ENCODE measurements around the gene ZNF91.
"Not testable (repeated sequence)": the region's sequence is repeated elsewhere in the genome, so short reads cannot be mapped to it uniquely, and the experiment has no call there.

ZNF91 gene

DNA sequence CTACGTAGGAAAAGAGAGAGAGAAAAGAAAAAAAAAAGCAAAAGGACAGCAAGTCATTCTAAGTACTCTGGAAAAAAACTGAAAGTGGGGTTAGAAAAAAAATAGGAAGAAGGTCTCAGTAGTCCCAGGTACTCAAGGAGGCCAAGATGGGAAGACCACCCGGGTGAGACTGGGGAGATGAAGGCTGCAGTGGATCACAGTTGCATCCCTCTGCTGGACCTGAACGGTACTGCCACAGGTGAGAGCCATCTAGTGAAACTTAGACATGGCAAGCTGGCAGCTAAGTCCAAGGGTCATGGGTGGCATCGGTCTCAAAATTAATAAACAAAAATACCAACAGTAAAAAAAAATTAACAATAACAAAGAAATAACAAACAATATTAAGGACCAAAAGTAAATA lies 41.0 kb upstream of the ZNF91 start:
- CTCF ChIA-PET, result no interaction called here
- TF ChIP-seq, protein P1, sequence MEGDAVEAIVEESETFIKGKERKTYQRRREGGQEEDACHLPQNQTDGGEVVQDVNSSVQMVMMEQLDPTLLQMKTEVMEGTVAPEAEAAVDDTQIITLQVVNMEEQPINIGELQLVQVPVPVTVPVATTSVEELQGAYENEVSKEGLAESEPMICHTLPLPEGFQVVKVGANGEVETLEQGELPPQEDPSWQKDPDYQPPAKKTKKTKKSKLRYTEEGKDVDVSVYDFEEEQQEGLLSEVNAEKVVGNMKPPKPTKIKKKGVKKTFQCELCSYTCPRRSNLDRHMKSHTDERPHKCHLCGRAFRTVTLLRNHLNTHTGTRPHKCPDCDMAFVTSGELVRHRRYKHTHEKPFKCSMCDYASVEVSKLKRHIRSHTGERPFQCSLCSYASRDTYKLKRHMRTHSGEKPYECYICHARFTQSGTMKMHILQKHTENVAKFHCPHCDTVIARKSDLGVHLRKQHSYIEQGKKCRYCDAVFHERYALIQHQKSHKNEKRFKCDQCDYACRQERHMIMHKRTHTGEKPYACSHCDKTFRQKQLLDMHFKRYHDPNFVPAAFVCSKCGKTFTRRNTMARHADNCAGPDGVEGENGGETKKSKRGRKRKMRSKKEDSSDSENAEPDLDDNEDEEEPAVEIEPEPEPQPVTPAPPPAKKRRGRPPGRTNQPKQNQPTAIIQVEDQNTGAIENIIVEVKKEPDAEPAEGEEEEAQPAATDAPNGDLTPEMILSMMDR (IDR thresholded peaks at IDR 0.05; ENCODE audit: insufficient read depth, low read length, missing control alignments), result no peak
- DNase-seq (ENCODE audit: low read depth, low spot score), result no peak
- POLR2A ChIA-PET, result no interaction called here
- H3K4me3 ChIP-seq (ENCODE audit: low read depth, low read length), result no peak overlapping the region

DNA sequence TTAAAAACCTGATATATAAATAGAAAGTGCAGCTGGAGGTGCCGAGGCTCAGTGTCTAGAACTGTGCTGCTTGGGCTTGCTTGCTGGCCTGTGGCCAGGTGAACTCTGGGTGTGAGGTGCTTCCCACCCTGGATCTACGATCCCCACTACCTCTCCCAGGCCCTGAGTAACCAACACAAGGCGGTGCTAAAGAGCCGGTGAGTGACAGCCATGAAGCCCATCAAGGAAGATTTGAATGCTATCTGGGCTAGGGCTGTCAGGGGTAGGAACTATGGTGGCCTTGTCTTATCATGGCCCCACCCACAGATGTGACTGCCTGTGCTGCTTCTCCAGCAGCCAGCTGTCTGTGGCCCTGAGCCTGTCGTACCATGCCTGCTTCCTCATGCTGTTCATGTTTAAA lies 25.6 kb upstream of the ZNF91 start:
- ChIA-PET POLR2A (no interaction called here), CTCF (no interaction called here)
- no peak for DNase-seq (ENCODE audit: low read depth, low spot score)
- TF ChIP-seq, protein P1 (IDR thresholded peaks at IDR 0.05; ENCODE audit: insufficient read depth, low read length, missing control alignments), result no peak
- H3K4me3 ChIP-seq (ENCODE audit: low read depth, low read length), result no peak overlapping the region

DNA sequence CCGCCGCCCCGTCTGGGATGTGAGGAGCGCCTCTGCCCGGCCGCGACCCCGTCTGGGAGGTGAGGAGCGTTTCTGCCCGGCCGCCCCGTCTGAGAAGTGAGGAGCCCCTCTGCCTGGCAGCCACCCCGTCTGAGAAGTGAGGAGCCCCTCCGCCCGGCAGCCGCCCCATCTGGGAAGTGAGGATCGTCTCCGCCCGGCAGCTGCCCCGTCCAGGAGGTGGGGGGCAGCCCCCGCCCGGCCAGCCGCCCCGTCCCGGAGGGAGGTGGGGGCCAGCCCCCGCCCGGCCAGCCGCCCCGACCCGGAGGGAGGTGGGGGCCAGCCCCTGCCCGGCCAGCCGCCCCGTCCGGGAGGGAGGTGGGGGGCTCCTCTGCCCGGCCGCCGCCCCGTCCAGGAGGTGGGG lies 24.0 kb upstream of the ZNF91 start:
- POLR2A ChIA-PET, CTCF ChIA-PET: not testable (repeated sequence)

GRCh38 chr19:23415561-23416191 lies 20.4 kb upstream of the ZNF91 start:
- CTCF ChIA-PET, result no interaction called here
- POLR2A ChIA-PET, result no interaction called here
- TF ChIP-seq, protein P1 (IDR thresholded peaks at IDR 0.05; ENCODE audit: insufficient read depth, low read length, missing control alignments), result no peak
- H3K4me3 ChIP-seq (ENCODE audit: low read depth, low read length), result peak overlapping the region; percentile 18; the same call in 1 of the 2 replicates
- no peak for DNase-seq (ENCODE audit: low read depth, low spot score)

More for the DNA sequence above, 24.0 kb upstream of the ZNF91 start:
- DNase-seq (ENCODE audit: low read depth, low spot score); H3K4me3 ChIP-seq (ENCODE audit: low read depth, low read length): not testable (repeated sequence)

DNA sequence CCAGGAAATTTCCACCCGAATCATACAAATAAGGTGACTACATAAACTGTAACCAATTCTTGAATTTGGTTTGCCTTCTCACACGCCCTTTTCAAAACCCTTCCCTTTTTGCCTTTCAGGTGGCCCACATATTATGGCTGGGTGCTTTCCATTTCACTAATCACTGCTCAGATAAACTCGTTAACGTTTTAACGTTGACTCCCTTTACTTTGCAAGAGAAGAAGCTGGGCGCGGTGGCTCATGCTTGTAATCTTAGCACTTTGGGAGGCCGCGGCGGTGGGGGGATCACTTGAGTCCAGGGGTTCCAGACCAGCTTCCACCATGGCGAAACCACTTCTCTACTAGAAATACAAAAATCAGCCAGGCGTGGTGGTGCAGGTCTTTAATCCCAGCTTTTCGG lies 19.8 kb upstream of the ZNF91 start:
- H3K4me3 ChIP-seq (ENCODE audit: low read depth, low read length), result no peak overlapping the region
- TF ChIP-seq, protein P1 (IDR thresholded peaks at IDR 0.05; ENCODE audit: insufficient read depth, low read length, missing control alignments), result no peak
- no peak for DNase-seq (ENCODE audit: low read depth, low spot score)
- POLR2A ChIA-PET, result no interaction called here
- CTCF ChIA-PET, result no interaction called here

DNA sequence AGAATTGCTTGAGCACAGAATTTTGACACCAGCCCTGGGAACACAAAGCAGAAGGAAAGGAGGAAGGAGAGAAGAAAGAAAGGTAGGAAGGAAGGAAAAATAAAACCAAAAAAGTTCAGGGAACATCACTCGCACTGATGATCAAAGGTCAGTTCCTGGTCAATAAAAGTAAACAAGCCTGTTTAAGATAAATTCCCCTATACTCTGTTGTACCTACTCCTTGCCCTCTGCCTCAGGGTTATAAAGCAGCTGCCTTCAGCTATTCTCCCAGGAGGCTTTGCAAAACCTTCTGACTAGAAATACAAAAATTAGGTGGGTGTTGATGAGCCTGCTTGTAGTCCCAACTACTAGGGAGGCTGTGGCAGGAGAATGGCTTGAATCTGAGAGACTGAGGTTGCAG lies 14.9 kb upstream of the ZNF91 start:
- ChIA-PET CTCF (no interaction called here), POLR2A (no interaction called here)

More for the DNA sequence above, 14.9 kb upstream of the ZNF91 start:
- TF ChIP-seq, protein P1 (IDR thresholded peaks at IDR 0.05; ENCODE audit: insufficient read depth, low read length, missing control alignments), result no peak
- DNase-seq (ENCODE audit: low read depth, low spot score), result no peak
- no peak overlapping the region for H3K4me3 ChIP-seq (ENCODE audit: low read depth, low read length)

Measured in AG04449 (cell line).